A673 (cell line): ENCODE measurements around the gene BNIPL.

Experiments used
- CTCF ChIP-seq: fragments of 300-800, 200-600 bp; sonication (generic); conservative IDR thresholded peaks from 2 replicates; pipeline ENCODE4 v1.5.1; 2017; ENCODE audit warnings: low read depth, mild to moderate bottlenecking, antibody characterized with exemption, low read length, moderate library complexity, mixed read lengths
- EZH2 ChIP-seq: fragments of 200-600 bp; sonication (generic); IDR thresholded peaks from 2 replicates; pipeline ENCODE4 v1.6.1; 2017; ENCODE audit warnings: borderline replicate concordance, low read depth, mild to moderate bottlenecking, mixed read lengths, antibody characterized with exemption, low read length; ENCODE audit not compliant: poor library complexity, severe bottlenecking

- TF ChIP-seq CTCF (no peak; the same call in 1 of the 2 replicates), EZH2 (no peak)
Measured at GRCh38 chr1:151060007-151060656, 23.7 kb downstream of the BNIPL start, which contains the start of gene MLLT11.
